Measurements from ENCODE around the gene NPAS1.

Gene NPAS1

DNA sequence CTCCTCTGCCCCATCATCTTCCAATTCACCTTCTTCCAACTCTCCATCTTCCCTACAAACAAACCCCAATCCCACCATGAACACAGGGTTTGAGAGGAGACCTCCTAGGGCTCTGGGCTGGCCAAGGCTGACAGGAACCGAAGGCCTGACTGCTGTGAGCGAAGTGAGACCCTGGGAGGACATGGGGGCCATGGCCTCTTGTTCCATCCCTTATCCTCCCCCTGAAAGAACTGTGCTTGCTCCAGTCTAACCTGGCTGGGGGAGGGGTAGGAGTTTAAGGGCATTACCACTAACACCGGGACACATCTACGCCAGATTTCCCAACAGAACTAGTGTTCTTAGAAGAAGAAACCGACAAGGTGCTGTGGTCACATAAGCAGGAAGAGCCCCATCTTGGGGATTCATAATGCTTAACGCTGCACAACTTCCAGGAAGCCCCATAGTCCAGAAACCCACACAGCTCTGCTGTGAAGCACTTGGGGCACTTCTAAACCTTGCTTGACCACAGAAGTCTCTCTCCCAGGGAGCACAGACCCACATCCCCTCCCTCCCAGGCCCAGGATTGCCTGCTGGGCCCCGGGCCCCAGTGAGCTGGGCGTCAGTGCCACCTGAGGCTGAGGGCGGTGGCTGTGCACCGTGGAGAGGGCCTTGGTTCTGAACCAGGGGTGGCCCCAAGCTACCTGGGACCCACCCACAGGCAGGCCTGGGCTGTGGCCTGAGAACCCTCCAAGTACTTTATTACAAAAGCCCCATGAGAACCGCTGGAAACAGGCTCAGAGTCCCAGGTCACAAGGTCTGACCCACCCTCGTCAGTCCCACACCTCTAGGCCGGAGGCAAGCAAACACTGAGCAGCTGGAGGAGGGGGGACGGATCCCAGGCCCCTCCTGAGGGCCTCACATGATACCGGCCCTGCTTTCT lies 75.2 kb downstream of the NPAS1 start:
- TF ChIP-seq, protein P1, sequence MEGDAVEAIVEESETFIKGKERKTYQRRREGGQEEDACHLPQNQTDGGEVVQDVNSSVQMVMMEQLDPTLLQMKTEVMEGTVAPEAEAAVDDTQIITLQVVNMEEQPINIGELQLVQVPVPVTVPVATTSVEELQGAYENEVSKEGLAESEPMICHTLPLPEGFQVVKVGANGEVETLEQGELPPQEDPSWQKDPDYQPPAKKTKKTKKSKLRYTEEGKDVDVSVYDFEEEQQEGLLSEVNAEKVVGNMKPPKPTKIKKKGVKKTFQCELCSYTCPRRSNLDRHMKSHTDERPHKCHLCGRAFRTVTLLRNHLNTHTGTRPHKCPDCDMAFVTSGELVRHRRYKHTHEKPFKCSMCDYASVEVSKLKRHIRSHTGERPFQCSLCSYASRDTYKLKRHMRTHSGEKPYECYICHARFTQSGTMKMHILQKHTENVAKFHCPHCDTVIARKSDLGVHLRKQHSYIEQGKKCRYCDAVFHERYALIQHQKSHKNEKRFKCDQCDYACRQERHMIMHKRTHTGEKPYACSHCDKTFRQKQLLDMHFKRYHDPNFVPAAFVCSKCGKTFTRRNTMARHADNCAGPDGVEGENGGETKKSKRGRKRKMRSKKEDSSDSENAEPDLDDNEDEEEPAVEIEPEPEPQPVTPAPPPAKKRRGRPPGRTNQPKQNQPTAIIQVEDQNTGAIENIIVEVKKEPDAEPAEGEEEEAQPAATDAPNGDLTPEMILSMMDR (IDR thresholded peaks at IDR 0.05; ENCODE audit: borderline replicate concordance, insufficient read depth, low read depth, low read length) = no peak
- H3K4me3 ChIP-seq (ENCODE audit: low read depth, low read length) = no peak overlapping the region

Measured in GM12875 (cell line).